ENCODE results near the gene SRCIN1.

DNA sequence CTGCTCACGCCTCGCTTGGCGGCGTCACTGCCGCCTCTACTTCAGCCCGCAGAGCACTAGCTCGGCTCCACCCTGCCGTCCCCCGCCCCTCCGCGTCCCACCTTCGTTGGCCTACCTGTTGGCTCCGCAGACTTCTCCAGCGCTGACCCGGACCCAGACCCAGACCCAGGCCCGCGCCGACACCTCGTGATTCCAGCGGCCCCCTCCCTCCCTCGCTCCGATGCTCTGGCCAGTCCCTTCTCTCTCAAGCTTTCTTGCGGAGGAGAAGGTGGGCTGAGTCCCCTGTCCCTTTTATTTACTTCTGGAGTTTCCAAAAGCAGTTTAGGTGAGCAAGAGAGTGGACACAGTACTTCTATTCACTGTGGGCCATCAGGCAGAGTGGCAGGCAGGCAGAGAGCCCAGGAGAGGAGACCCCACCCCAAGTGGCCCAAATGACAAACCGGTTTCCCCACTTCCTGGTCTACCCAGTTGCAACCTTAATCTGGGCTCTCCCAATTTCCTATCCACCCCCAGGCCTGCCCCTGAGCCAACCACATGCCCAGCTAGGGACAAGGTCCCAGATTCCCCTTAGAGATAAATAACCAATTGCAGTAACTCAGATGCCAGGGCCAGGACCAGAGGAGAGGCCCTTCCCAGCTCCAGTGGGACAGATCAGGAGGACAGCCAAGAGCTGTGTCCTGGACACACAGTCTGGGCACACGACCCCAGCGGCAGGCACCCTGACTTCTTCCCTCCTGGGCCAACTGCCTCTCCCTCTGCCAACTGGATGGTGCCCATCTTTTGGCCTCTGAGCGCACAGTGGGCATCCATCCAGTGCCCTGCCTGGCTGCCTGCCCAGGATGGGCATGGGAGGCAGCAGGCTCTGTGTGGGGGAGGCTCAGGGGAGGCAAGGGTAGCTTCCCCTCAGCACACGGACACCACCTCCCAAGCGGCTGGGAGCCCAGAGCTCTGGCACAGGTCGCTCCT lies 1.2 kb upstream of the SRCIN1 start:
- TF ChIP-seq, protein P1, sequence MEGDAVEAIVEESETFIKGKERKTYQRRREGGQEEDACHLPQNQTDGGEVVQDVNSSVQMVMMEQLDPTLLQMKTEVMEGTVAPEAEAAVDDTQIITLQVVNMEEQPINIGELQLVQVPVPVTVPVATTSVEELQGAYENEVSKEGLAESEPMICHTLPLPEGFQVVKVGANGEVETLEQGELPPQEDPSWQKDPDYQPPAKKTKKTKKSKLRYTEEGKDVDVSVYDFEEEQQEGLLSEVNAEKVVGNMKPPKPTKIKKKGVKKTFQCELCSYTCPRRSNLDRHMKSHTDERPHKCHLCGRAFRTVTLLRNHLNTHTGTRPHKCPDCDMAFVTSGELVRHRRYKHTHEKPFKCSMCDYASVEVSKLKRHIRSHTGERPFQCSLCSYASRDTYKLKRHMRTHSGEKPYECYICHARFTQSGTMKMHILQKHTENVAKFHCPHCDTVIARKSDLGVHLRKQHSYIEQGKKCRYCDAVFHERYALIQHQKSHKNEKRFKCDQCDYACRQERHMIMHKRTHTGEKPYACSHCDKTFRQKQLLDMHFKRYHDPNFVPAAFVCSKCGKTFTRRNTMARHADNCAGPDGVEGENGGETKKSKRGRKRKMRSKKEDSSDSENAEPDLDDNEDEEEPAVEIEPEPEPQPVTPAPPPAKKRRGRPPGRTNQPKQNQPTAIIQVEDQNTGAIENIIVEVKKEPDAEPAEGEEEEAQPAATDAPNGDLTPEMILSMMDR (IDR thresholded peaks at IDR 0.05): no peak
- no peak for TF ChIP-seq EP300 (IDR thresholded peaks at IDR 0.05)
- no peak for TF ChIP-seq POLR2A (IDR thresholded peaks at IDR 0.05)
